Endothelial cell (in vitro differentiated cells): ENCODE data around the gene TNFSF12. TPM values are rescaled to one million over a fixed set of nuclear protein-coding genes. Genes with fewer than 3 reads are reported as not detected.

Experiments used
- DNase-seq: peaks from one replicate; pipeline ENCODE4 v3.0.0; 2021; ENCODE audit warnings: low spot score
- H3K27ac Mint-ChIP-seq: one replicate; pipeline ENCODE4 v1.8.0; 2021; ENCODE audit warnings: mixed read lengths, inconsistent platforms; ENCODE audit not compliant: unreplicated experiment
- H3K27me3 Mint-ChIP-seq: one replicate; pipeline ENCODE4 v1.8.0; 2021; ENCODE audit warnings: mild to moderate bottlenecking, moderate library complexity, mixed read lengths, inconsistent platforms; ENCODE audit not compliant: unreplicated experiment
- H3K36me3 Mint-ChIP-seq: one replicate; pipeline ENCODE4 v1.8.0; 2021; ENCODE audit warnings: mild to moderate bottlenecking, low read depth, mixed read lengths, inconsistent platforms; ENCODE audit not compliant: unreplicated experiment
- H3K4me1 Mint-ChIP-seq: one replicate; pipeline ENCODE4 v1.8.0; 2021; ENCODE audit warnings: mild to moderate bottlenecking, mixed read lengths, inconsistent platforms; ENCODE audit not compliant: unreplicated experiment
- H3K4me3 Mint-ChIP-seq: one replicate; pipeline ENCODE4 v1.8.0; 2021; ENCODE audit warnings: mild to moderate bottlenecking, mixed read lengths, inconsistent platforms; ENCODE audit not compliant: unreplicated experiment
- H3K9me3 Mint-ChIP-seq: one replicate; pipeline ENCODE4 v1.8.0; 2021; ENCODE audit warnings: mixed read lengths, inconsistent platforms; ENCODE audit not compliant: unreplicated experiment
- total RNA-seq: library from RNA; stranded (reverse); fragmentation: NEBNext Ultra II Directional; extraction: Animal tissue kit (Norgen Biotek cat#: 25700); gene quantifications from one replicate; pipeline ENCODE4 v1.2.1, GENCODE V29; 2021; ENCODE audit not compliant: unreplicated experiment
- TF ChIP-seq, protein P1 (sequence below): fragments of 200-600 bp; sonication (generic); IDR thresholded peaks from one replicate; pipeline ENCODE4 v1.5.0; 2021; ENCODE audit warnings: antibody characterized with exemption; ENCODE audit not compliant: unreplicated experiment

The TNFSF12 gene
- total RNA-seq, 1 donor from 2014 or later = 16.3 TPM

DNA sequence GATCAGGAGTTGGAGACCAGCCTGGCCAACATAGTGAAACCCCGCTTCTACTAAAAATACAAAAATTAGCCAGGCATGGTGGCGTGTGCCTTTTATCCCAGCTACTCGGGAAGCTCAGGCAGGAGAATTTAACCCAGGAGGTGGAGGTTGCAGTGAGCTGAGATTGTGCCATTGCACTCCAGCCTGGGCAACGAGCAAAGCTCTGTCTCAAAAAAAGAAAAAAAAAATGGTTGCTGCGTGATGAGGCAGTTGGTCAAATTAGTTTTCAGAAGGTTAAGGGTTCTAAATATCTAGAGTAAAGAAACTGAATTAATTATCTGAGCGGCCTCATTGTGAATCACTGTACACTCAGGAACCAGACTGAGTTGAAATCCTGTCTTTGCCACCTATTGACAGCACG, 27.1 kb downstream of the TNFSF12 start:
- Mint-ChIP-seq H3K27me3 (peaks cover 14% of the 10 kb centered on the region), H3K4me1 (peaks cover 74% of the 10 kb centered on the region), H3K9me3 (no peaks in the 10 kb centered on the region), H3K36me3 (peaks cover 74% of the 10 kb centered on the region), H3K4me3 (peak overlapping the region; percentile 78), H3K27ac (peak overlapping the region; percentile 58)
- TF ChIP-seq, protein P1, sequence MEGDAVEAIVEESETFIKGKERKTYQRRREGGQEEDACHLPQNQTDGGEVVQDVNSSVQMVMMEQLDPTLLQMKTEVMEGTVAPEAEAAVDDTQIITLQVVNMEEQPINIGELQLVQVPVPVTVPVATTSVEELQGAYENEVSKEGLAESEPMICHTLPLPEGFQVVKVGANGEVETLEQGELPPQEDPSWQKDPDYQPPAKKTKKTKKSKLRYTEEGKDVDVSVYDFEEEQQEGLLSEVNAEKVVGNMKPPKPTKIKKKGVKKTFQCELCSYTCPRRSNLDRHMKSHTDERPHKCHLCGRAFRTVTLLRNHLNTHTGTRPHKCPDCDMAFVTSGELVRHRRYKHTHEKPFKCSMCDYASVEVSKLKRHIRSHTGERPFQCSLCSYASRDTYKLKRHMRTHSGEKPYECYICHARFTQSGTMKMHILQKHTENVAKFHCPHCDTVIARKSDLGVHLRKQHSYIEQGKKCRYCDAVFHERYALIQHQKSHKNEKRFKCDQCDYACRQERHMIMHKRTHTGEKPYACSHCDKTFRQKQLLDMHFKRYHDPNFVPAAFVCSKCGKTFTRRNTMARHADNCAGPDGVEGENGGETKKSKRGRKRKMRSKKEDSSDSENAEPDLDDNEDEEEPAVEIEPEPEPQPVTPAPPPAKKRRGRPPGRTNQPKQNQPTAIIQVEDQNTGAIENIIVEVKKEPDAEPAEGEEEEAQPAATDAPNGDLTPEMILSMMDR = no peak
- no peak for DNase-seq

DNA sequence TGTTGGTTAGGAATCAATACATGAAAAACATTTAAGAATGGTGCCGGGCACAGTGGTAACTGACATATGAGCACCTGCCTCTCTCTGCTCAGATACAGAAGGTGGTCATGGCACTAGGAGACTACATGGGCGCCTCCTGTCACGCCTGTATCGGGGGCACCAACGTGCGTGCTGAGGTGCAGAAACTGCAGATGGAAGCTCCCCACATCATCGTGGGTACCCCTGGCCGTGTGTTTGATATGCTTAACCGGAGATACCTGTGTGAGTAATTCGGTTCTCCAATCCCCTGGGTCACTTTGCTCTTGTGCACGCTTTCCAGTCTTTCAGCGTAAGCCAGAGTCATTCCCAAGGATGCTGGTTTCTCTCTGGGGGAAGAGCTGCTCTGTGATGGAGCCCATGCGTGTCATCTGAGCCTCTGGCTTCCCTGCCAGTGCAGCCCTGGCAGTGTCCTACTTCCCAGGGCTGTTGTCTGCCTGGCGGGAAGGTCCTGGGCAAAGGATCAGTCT, 27.6 kb downstream of the TNFSF12 start:
- no peak for DNase-seq
- Mint-ChIP-seq H3K4me3 (peak overlapping the region; percentile 62), H3K9me3 (no peaks in the 10 kb centered on the region), H3K27ac (peak overlapping the region; percentile 1), H3K4me1 (peaks cover 74% of the 10 kb centered on the region), H3K27me3 (peaks cover 13% of the 10 kb centered on the region), H3K36me3 (peaks cover 73% of the 10 kb centered on the region)
- TF ChIP-seq, protein P1 = no peak

DNA sequence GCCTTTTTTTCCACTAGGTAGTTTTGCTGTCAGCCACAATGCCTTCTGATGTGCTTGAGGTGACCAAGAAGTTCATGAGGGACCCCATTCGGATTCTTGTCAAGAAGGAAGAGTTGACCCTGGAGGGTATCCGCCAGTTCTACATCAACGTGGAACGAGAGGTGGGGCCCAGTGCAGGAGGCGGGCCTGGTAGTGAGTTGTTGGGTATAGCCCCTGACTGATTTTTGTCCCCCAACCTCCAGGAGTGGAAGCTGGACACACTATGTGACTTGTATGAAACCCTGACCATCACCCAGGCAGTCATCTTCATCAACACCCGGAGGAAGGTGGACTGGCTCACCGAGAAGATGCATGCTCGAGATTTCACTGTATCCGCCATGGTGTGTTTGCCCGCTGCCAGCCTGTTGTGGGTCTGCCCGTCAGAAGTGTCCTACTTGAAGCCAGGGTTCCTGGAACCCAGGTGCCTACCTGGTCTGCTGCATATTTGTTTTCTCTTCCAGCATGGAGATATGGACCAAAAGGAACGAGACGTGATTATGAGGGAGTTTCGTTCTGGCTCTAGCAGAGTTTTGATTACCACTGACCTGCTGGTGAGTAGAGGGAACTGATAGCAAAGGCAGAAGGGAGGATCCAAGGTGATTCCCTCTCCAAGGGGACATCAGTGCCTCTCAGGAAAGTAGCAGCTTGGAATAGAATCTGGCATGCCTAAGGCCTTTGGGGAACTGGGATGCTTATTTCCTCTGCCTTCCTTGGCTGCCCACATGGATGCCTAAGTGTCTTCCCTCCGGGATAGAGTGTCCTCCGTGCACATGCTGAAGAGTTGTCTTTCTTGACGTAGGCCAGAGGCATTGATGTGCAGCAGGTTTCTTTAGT, 28.7 kb downstream of the TNFSF12 start:
- Mint-ChIP-seq H3K4me1 (peaks cover 71% of the 10 kb centered on the region), H3K27ac (peak overlapping the region; percentile 53), H3K9me3 (no peaks in the 10 kb centered on the region), H3K4me3 (peak overlapping the region; percentile 62), H3K36me3 (peaks cover 64% of the 10 kb centered on the region), H3K27me3 (peaks cover 13% of the 10 kb centered on the region)
- DNase-seq = no peak
- TF ChIP-seq, protein P1 = no peak

DNA sequence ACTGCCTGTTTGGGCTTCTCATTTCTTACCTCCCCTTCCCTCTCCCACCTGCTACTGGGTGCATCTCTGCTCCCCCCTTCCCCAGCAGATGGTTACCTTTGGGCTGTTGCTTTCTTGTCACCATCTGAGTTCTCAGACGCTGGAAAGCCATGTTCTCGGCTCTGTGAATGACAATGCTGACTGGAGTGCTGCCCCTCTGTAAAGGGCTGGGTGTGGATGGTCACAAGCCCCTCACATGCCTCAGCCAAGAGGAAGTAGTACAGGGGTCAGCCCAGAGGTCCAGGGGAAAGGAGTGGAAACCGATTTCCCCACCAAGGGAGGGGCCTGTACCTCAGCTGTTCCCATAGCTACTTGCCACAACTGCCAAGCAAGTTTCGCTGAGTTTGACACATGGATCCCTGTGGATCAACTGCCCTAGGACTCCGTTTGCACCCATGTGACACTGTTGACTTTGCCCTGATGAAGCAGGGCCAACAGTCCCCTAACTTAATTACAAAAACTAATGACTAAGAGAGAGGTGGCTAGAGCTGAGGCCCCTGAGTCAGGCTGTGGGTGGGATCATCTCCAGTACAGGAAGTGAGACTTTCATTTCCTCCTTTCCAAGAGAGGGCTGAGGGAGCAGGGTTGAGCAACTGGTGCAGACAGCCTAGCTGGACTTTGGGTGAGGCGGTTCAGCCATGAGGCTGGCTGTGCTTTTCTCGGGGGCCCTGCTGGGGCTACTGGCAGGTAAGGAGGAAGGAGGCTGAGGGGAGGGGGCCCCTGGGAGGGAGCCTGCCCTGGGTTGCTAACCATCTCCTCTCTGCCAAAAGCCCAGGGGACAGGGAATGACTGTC, 30.4 kb downstream of the TNFSF12 start, which contains the start of gene CD68:
CD68 (plus strand) TSS at position 638 of the 833 bp plus-strand sequence; CDS start at position 678, 40 bp downstream.
- H3K27me3 Mint-ChIP-seq = peaks cover 19% of the 10 kb centered on the region

More for the DNA sequence above, 30.4 kb downstream of the TNFSF12 start, which contains the start of gene CD68:
- Mint-ChIP-seq H3K4me1 (peaks cover 77% of the 10 kb centered on the region), H3K27ac (peak within 1 kb of the TSS; percentile 95), H3K4me3 (peak within 1 kb of the TSS; percentile 72), H3K36me3 (peaks cover 68% of the 10 kb centered on the region), H3K9me3 (no peaks in the 10 kb centered on the region)
- TF ChIP-seq, protein P1 = no peak
- DNase-seq = no peak
